ENCODE results near the gene RNF125. TPM values are rescaled to one million over a fixed set of nuclear protein-coding genes. Genes with fewer than 3 reads are reported as not detected.
A peak's percentile ranks its signal among the peaks of the same experiment; 100 is the strongest.
"Not testable (repeated sequence)": the region's sequence is repeated elsewhere in the genome, so short reads cannot be mapped to it uniquely, and the experiment has no call there.

The RNF125 gene
- polyA plus RNA-seq (ENCODE audit: insufficient read length): 10.7 TPM

GRCh38 chr18:32018331-32019250 is at the start of gene RNF125:
TSS of gene RNF125 (plus strand) at chr18:32018825. CDS start at chr18:32018864, 39 bp downstream.
- DNase-seq (ENCODE audit: low read depth): peak; percentile 48

DNA sequence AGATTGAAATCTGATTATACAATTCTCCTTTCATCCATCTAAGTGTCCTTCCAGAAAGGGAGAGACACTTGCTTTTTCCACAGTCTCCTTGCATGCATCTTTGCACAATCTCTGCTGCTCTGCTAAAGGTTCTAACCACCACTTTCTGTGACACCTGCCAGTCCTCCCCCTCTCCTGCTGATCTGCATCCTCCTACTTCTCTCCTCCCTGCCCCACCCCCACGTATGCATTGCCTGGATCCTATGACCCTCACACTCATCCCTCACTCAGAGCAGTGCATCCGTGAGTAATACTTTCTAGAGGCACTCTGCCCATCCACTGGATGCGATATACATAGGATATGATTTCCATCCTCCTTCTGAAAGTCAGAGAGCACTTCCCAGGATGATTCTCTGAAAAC is 48.0 kb upstream of the RNF125 start:
- no peak for DNase-seq (ENCODE audit: low read depth)

GRCh38 chr18:31973929-31974546 is 44.6 kb upstream of the RNF125 start:
- no peak for DNase-seq (ENCODE audit: low read depth)

- no peak for DNase-seq (ENCODE audit: low read depth)
These were observed 42.4 kb upstream of the RNF125 start for GRCh38 chr18:31976242-31976641.

- no peak for DNase-seq (ENCODE audit: low read depth)
These were observed 41.3 kb upstream of the RNF125 start for GRCh38 chr18:31977270-31977872.

DNA sequence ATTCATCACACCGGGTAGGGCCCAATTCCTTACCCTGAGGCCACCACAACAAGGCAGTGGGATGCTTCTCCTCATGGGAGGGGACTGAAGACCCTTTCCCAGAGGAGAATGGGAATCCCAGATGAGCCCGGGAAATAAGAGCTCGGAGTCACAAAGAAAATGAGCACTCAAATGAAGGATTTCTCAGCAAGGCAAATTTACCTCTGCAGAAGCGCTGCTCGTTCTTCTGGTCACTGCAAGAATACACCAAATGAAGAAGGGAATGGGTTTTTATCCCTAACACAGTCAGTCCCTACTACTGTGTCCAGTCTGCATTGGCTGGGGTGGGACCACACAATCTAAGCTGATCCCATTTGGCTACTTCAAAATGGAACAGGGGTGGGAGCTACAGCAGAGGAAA is 40.0 kb upstream of the RNF125 start:
- no peak for DNase-seq (ENCODE audit: low read depth)

GRCh38 chr18:31979714-31980113 is 38.9 kb upstream of the RNF125 start:
- DNase-seq (ENCODE audit: low read depth): no peak

DNA sequence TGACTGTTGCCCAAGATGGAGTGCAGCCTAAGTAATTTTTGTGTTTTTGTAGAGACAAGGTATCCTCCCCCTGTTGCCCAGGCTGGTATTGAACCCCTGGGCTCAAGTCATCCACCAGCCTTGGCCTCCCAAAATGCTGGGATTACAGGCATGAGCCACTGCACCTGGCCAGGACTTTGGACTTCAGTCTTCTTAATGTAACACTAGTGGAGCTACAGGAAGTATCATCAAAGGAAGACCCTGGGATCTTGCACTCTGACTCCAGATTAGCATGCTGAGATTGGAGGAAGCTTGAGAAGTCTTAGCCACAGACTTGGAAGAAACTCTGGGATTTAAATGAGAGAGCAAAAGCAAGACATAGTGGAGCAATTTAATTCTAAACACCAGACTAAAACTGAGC is 37.8 kb upstream of the RNF125 start:
- DNase-seq (ENCODE audit: low read depth): no peak

- no peak for DNase-seq (ENCODE audit: low read depth)
These were observed 35.6 kb upstream of the RNF125 start for GRCh38 chr18:31983020-31983419.

DNA sequence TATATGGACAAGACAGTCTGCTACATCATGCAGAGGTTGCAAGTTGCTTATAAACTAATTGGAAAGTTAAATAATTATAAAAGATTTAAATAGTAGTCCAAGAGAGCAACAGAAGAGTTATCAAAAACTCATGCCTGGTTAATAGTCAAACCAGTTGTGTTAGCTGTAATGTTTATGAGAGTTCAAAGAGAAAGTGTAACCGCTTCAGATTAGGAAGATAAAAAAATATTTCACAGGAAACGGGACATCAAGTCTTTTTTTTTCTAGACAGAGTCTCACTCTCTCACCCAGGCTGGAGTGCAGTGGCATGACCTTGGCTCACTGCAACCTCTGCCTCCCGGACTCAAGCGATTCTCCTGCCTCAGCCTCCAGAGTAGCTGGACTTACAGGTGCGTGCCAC is 34.6 kb upstream of the RNF125 start:
- no peak for DNase-seq (ENCODE audit: low read depth)

DNA sequence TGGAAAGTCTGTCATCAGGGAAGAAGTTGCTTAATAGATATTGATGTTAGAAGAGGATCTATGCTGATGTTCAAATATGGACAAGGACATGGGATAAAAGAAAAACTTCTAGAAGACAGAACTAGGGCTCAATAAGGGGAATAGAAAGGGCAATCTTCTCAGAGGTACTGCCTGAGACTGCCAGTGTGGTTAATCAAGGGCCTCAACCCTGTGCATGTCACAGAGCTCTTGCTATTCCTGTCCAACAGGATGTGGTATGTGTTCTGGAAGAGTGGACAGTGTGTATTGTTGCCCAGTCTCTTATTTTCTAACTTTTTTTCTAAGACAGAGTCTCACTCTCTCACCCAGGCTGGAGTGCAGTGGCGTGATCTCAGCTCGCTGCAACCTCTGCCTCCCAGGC is 27.8 kb upstream of the RNF125 start:
- DNase-seq (ENCODE audit: low read depth): no peak

- DNase-seq (ENCODE audit: low read depth): no peak
These were observed 22.6 kb upstream of the RNF125 start for GRCh38 chr18:31996007-31996406.

DNA sequence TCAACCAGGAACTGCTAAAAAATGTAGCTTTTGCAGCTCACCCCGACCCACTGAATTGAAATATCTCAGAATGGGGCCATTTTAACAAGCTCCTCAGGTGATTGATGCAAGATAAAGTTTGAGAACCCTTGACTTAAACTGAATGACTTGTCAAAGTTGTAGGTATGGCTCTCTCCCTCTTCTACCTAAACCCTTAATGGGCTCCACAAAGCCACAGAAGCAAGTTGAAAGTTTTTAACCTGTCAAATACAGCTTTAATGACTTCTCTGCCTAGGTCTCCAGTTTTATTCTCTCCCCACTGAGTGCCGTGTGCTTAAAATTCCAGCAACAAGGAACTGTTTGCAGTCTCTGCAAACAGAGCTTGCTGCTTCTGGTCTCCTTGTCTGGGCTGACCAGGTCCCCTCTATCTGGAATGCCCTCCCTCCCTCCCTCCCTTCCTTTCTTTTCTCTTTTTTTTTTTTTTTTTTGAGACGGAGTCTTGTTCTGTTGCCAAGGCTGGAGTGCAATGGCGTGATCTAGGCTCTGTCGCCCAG is 19.7 kb upstream of the RNF125 start:
- DNase-seq (ENCODE audit: low read depth): no peak

DNA sequence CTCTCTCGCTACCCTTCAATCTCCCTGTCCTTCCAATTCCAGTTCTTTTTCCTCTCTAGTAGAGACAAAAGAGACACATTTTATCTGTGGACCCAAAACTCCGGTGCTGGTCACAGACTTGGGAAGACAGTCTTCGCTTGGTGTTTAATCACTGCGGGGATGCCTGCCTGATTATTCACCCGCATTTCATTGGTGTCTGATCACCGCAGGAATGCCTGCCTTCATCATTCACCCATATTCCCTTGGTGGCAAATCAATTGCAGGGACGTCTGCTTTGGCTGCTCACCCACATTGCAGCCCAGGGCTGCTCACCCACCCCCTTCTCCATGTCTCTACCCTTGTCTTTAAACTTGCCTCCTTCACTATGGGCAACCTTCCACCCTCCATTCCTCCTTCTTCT is 17.5 kb upstream of the RNF125 start:
- not testable (repeated sequence) for DNase-seq (ENCODE audit: low read depth)

- DNase-seq (ENCODE audit: low read depth): not testable (repeated sequence)
These were observed 14.8 kb upstream of the RNF125 start for GRCh38 chr18:32003822-32004221.

- DNase-seq (ENCODE audit: low read depth): no peak
These were observed 8.4 kb upstream of the RNF125 start for GRCh38 chr18:32010124-32010721.

GRCh38 chr18:32011193-32011592 is 7.4 kb upstream of the RNF125 start:
- DNase-seq (ENCODE audit: low read depth): no peak

GRCh38 chr18:32019251-32019948 is 775 bp downstream of the RNF125 start:
- DNase-seq (ENCODE audit: low read depth): no peak

- DNase-seq (ENCODE audit: low read depth): not testable (repeated sequence)
These were observed 1.5 kb downstream of the RNF125 start for GRCh38 chr18:32019949-32020625.

- no peak for DNase-seq (ENCODE audit: low read depth)
These were observed 3.3 kb downstream of the RNF125 start for GRCh38 chr18:32021756-32022564.
